Suppressor macrophage treated with lipopolysaccharide for 1 hour (primary cell): ENCODE results near the gene AGFG1.

Experiments used
- DNase-seq, 3 donors: peaks; one replicate each; pipeline ENCODE4 v3.0.0-alpha.2; 2020 to 2022

The AGFG1 gene

DNA sequence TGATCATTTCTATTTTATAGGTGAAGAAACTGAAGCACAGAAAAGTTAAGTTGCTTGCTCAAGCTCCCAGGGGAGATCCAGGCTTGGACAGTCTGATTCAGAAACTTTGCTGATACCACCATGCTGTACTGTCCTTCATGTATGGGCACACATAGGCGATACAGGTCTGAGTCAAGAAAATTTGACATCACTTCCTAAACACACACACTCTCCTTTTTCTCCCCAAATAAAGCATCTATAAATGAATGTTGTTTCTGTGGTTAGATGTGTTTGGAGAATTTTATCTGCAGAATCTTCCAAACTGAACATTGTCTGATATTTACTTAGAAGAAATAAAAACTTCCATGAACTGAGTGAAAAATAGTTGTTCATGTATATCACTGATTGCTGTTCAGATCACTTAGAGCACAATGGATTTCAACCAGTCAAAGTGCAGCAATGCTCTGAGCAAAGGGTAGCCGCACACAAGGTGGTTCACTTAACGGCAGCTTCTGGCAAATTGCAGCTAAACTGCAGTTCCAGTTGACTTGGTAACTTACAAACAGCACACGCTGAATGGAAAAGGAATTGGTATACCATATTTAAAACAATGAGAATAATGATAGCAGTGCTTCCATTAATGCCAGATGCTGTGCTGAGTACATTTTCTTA, 10.0 kb upstream of the AGFG1 start:
- no peak for DNase-seq

DNA sequence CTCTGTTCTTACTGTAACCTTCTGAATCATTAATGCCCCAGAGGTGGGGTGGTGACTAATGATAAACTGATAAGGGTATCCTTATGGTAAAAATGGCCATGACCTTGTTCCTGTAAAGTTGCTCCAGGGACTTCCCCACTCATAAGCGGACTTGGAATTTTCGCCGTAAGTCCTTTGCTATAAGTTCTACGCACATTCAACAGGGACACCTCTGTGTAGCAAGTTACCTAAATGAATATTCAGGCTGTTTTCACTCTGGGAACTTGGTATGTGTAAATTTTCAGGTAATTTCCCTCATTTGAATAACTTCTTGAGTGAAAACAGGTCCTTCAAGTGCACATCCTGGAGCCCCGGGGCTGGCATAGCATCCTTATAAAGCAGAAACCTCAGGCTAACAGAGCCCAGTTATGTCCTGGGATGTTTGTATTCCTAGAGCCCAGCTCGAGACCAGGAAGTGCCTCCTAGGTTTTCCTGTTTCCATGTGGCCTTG, 9.4 kb upstream of the AGFG1 start:
- DNase-seq: no peak

DNA sequence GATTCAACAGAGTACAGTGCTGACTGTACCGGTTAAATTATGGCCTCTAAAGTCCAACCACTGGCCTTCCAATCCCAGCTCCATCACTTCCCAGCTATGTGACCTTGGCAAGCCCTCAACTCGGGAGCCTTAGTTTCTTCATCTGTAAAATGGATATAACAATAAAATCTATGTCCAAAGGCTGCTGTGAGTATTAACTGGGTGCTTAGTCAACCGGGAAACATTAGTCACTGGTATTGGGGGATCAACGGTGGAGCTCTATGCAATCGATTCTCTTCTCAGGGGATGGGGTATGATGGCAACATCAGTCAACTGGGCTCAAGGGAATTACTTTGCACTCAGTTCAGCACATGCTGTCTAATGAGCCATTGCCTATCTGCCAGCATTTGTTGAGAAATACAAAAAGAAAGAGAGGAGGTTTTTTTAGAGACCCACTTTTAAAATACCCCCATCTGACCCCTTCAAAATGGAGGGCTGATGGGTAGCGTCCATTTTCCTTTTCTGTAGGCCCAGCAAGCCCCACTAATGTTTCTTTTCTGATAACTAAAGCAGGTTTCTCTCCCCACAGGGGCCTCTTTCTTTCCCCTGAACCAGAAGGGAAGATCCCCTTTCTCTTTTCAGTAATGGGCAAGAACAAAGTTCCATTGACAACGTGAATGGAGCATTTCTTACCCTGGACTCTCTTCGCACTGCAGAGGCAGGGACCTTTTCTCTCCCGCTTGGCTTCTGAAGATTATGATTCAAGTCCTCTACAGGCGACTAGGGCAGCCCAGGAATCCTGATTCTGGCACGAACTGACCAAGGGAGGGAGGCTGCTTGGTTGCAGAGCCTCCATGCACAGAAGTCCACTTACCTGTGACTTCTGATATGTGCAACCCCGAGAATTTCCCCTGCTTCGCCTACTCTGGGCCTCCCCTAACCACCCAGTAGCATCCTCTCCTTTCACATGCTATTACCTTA, 8.7 kb upstream of the AGFG1 start:
- DNase-seq: no peak

DNA sequence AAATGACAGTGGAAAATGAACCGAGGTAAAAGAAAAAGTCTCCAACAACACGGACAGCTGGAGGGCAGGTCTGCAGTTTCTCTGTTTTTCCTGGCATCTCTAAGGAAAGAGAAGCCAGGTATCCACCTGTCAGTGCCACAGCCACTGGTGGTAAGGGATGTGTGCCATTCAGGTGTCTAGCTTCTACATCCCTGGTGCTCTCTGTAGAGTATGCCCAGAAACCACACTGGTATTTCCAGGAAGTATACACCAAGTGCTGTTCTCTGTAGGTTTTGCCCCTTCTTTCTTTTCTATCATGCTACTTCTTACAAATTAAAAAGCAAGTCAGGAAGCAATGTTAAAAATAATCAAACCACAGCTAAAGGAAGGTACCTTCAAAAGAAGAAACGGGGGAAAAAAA, 7.6 kb upstream of the AGFG1 start:
- DNase-seq: no peak

DNA sequence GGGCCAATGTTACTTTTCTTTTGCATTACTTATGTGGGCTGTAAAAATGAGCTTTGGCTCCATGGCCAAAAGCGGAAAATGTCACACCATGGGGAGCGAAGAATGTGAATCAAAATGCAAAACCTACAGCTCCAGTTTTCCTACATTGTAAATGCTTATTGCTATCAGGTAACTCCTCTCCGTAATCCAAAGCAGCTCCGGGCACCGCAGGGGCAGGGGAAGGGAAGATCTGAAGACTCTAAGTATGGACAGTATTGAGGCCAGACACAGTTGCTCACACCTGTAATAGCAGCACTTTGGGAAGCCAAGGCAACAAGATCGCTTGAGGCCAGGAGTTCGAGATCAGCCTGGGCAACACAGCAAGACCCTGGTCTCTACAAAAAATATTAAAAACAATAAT, 7.1 kb upstream of the AGFG1 start:
- DNase-seq: no peak

DNA sequence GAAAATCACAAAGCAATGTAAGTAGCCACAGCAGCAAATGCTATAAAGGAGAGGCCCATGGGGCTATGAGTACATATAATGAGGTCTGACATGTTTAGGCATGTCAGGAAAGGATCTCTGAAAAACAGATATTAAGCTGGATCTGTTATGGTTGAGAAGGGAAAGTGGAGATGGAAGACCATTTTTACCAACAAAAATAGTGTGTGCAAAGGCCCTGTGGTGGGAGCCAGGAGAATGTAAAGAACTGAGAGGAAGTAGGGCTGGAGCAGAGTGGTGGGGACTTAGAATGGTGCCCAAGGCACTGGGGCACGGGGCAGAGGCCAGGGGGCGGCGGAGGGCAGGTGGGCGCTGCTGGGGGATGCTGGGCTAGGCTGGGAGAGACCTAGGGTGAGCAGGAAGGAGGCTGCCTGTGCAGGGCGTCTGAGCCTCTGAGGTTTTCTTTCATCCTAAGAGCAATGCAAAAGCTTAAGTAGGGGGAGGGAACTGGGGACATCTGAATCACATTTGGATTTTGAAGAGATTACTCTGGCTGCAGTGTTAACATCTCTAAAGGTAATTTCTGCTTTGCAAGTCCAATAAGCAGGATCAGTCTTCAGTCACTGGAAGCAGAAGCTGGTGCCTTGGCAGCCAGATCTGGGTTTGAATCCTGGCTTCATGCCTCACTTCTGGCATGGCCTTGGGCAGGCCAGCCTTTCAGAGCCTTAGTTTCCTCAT, 4.9 kb upstream of the AGFG1 start:
- no peak for DNase-seq

DNA sequence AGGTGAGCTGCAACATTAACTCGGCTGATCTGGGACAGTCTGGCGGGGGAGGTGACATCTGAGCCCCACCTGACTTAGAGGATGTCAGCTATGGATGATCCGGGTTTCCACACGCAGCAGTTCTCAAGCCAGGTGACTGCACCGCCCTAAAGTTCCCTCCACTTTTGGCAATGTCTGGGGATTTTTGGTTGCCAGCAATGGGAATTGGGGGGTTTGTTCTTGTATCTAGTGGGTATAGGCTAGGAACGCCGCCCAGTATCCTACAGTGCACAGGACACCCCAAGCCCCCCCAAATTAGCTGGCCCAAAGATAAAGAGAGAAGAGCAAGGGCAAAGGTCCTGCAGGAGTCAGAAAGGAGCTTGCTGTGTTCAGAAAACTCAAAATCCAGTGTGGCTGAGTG, 544 bp upstream of the AGFG1 start:
- DNase-seq: no peak

DNA sequence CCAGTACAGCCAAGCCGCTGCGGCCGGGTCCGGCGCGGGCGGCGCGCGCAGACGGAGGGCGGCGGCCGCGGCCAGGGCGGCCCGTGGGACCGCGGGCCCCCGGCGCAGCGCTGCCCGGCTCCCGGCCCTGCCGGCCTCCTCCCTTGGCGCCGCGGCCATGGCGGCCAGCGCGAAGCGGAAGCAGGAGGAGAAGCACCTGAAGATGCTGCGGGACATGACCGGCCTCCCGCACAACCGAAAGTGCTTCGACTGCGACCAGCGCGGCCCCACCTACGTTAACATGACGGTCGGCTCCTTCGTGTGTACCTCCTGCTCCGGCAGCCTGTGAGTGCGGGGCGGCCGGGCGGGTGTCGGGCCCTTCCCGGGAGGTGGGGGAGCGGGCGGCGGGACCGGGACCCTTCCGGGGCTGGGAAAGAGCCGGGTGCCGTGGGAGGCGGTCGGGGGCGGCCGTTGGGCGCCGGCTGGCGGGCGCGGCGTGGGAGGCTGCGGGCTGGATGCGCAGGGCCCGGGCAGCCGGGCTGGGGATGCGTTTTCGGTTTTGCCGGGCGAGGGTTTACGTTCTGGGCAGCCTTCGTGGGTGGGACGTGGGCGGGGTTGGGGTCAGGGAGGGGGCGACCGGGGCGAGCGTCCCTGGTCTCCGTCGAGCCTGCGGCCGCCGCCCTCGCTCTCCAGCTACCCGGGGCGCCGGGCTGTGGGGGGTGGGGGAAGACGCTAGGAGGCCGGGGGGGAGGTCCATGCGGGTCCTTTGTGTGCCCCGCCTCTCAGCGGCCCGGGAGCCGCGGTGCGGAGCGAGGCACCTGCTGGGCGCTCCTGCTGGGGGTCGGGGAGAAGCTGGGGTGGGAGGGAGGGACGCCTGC, 537 bp downstream of the AGFG1 start:
- peak; percentile 44 to 69 (median 57) for DNase-seq

DNA sequence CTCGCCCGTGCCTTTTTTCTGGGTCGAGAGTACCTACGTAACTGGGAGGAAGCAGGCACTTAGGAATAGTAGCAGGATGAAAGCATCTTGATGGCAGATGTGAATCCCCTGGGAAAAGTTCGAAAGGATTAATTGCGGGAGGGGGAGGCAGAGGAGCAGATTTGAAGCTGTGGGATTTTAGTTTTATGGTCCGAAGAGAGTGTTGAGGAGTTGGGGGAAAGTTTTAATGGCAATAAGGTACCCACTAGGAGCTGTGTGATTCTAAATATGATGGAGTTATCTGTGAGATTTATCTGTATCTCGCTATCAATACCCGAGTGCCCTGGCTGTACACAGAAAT, 1.1 kb downstream of the AGFG1 start:
- no peak for DNase-seq

DNA sequence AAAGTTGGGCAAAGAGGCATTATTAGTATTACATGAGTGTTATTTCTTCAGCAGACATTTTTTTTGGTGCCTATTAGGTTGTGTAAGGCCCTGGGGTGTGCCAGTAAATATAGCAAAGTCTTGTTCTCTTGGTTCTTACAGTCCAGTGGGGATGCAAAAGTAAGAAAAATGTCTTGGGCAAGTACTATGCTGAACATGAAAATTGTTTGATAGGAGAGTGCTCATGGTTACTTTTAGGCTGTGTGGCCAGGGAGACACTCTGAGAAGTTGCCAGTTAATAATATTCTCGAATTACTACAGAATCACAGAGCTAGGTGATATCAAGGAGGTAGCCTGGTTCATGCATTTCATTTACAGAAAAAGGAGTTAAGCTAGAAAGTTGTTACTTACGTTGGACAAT, 1.9 kb downstream of the AGFG1 start:
- DNase-seq: no peak

DNA sequence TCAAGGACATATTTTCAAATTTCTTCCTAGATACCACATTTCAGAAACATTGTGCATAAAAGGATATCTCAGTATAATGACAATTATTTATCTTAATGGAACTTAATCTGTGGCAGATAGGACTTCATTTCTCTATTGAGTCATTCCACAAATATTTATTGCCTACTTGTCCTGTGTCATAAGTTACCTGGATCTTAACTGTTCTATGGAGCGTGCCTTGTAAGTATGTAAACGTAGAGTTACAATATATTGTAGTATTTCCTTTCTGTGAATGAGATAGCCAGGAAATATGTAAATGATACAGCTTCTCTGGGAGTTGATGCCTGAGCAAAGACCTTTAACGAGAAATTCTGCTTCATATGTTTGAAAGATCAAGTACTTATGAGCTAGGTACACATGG, 2.5 kb downstream of the AGFG1 start:
- no peak for DNase-seq

DNA sequence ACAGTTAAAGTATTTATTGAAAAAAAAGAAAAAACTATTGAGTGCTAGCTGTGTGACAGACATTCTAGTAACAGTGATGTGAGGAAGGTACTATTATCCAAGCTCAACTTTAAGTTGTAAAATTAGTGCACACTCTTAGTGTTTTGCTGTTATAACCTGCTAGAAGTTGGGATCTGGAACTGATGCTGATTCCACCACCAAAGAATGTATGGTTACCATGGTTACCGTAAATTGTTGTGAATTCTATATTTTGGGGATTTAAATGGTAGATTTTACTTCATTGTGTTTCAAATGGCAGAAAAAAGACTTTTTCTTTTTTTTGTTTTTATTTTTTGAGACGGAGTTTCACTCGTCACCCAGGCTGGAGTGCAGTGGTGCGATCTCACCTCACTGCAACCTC, 5.3 kb downstream of the AGFG1 start:
- no peak for DNase-seq

DNA sequence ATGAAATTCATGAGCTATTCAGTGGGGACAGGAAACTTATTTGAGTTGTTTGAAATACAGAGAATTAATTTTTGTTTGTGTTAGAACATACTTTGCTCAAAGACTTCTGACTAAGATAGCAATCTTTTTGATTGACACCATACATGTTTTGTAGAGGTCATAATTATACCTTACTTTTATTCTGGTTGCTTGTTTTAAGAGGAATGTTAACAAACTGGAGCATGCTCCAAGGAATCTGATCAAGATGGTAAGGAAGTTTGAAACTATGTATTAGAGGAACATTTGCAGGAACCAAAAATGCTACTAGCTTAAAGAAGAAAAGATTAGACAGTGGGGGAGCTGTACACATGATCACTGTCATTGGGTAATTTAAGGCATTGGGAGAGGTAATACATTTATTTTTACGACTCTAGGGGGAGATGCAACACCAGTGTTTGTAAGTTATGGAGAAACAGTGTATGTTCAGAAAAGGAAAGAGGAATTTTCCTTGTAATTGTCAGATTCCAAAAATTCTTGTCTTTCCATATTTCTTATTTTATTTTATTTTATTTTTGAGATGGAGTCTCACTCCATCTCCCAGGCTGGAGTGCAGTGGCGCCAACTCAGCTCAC, 8.0 kb downstream of the AGFG1 start:
- DNase-seq: peak in 2 of 3 donors; percentile 43 to 59

DNA sequence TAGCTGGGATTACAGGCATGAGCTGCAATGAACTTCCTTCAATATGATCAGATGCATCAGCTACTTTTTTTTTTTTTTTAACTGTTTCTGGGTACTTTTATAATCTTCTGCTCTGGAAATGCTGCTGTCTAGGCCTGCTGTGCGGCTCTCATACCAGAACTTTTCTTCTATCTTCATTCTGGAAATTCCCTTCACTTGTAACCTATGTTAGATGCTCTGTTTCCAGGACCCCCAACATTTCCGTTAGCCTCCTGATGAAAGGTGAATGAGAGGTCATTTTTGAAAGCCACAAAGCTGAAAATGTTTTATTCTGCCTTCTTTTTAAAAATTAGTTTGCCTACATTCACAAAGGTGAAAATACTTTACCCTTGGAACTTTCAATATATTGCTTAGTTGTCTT, 8.6 kb downstream of the AGFG1 start:
- no peak for DNase-seq

DNA sequence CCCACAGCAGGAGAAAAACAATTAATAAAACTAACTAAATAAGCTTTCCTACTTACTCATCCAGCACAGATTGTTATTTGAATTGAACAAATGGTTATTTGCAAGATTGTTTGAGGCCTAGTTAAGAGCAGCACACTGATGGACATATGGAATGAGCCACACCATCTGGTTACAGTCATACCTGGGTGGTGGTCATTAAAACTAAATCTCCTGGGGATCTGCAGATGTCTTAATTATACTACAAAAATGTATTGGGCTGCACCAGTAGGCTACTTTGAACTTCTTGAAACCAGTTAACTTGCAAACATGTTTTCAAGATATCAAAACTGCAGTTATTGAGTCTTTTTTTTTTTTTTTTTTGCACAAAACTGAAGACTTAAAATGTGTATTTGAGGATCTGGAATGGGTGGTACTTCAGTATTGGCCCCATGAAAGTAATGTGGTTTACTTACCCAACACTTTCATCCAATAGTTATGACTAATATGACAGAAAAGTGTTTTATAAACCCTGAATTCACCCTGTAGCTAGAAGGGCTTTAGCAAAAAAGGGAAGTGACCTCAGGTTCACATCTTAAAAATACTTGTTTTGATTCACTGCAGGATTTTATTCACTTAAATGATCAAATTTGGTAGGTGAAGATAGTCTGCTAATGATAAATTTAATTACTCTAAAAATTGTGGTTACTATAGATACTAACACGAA, 10.8 kb downstream of the AGFG1 start:
- DNase-seq: peak; percentile 40 to 71 (median 66)

DNA sequence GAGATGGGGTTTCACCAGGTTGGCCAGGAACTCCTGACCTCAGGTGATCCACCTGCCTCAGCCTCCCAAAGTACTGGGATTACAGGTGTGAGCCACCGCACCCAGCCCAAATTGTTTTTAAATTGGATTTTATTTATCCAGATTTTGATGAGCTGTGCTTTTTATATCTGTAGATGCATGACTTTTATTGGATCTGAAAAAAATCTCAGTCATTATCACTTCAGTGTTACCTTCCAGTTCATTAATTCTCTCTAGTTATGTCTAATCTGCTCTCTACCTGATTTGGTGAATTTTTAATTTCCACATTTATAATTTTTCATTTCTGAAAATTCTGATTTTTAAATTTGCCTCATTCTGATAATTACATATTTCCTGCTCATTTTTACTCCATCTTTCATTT, 13.5 kb downstream of the AGFG1 start:
- no peak for DNase-seq

DNA sequence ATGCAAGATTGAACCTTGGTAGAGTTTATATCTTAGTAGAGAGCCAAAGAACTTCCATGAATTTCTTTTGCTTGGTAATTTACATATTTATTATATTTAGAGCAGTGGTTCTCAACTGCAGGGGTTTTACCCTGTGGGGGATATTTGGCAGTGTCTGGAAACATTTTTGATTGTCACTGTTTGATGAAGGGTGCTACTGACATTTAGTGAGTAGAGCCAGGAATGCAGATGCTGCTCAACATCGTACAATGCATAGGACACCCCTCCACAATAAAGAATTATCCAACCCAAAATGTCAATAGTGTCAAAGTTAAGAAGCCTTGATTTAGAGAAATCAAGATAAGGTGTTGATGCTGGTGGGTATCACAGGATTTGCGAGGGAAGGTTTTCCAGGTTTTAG, 14.7 kb downstream of the AGFG1 start:
- DNase-seq: no peak

DNA sequence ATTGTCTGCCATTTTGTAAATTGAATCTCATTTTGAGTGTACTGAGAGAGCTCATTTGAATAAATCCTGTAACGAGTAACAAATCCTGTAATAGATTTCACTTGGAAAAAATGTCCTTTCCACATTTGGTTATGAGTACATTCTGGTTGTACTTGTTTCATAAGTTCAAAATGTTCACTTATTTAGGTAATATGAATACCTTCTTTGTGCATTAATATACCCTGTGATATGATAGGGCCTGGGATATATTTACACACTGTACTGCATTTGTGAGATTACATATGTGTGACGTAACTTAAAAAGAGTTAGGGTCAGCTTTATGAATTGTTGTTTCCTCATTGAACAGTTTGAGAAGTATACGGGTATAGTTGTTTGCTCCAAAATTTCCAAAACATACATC, 16.1 kb downstream of the AGFG1 start:
- DNase-seq: no peak

DNA sequence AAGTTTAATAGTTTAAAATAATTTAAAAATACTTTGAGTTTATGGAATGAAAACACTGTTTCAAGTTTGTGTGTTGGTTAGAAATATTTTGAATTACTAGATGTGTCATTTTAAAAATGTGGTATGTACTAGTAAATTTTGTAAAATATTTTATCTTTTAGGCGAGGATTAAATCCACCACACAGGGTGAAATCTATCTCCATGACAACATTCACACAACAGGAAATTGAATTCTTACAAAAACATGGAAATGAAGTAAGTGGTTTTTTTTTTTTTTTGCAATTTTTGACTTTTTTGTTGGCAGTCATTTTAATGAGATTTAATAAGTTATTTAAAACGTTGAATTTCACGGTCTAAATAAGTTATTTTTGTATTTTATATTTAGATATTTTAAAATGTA, 19.4 kb downstream of the AGFG1 start:
- DNase-seq: no peak

DNA sequence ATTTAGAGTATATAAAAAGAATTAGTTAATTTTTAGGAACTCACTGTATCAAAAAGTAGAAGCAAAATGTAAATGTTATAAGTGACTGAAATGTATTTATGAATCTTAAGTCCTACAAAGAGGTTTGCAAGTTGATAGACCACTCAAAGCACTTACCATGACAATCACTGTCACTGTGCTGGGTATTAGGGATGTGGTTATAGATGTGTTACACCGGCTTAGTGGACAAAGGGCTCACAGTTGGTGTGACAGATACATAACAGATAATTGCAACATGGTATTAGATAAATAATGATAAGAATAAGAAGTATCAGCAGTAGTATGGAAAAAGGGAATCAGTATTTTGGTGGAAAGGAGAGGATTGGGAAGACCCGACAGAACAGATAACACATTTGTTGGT, 21.6 kb downstream of the AGFG1 start:
- no peak for DNase-seq

DNA sequence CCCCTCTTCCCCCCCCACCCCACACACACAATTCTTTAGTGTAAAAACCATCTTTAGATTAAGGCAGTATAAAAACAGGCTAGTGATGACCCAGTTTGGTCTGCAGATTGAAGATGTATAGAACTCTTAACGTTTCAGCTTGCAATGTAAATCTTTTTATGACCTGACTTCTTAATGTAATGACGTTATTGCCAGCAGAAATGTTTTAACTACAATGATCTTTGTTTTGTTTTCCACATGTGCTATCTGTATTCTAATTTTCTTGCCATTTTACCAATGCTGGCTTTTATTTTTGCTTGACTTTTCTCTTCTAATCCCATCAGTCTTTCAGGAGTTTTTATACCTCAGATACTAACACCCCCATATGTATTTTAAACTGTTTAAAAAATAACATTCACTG, 25.2 kb downstream of the AGFG1 start:
- DNase-seq: no peak
